ENCODE results near the gene INTS11.

- TF ChIP-seq EZH2 (IDR thresholded peaks at IDR 0.05; ENCODE audit: low read depth, unreplicated experiment): no peak
- TF ChIP-seq CTCF (conservative IDR thresholded peaks at IDR 0.05; ENCODE audit: low read depth in 2 of 2): no peak
- TF ChIP-seq POLR2AphosphoS5 (IDR thresholded peaks at IDR 0.05; ENCODE audit: low read depth): no peak; the same call in 1 of the 2 replicates
- no peak for TF ChIP-seq NANOG (IDR thresholded peaks at IDR 0.05; ENCODE audit: borderline replicate concordance)
Observed at GRCh38 chr1:1332774-1333480, 8.5 kb upstream of the INTS11 start.

All from GM23338 (cell line).